Mesothelial cell of epicardium (in vitro differentiated cells): Measurements from ENCODE around the gene ANKS6. TPM values are rescaled to one million over a fixed set of nuclear protein-coding genes. Genes with fewer than 3 reads are reported as not detected.

Experiments
- DNase-seq, 2 experiments: peaks; one replicate each; pipeline ENCODE4 v3.0.0; 2021; ENCODE audit warnings: low spot score in 2 of 2; ENCODE audit not compliant: unreplicated experiment in 2 of 2
- H3K27ac Mint-ChIP-seq: 2 replicates; pipeline ENCODE4 v1.8.0; 2021; ENCODE audit warnings: mixed read lengths
- H3K27me3 Mint-ChIP-seq: 2 replicates; pipeline ENCODE4 v1.8.0; 2021; ENCODE audit warnings: low read depth, mixed read lengths
- H3K36me3 Mint-ChIP-seq: 2 replicates; pipeline ENCODE4 v1.8.0; 2021; ENCODE audit warnings: mixed read lengths
- H3K4me1 Mint-ChIP-seq: 2 replicates; pipeline ENCODE4 v1.8.0; 2021; ENCODE audit warnings: mixed read lengths
- H3K4me3 Mint-ChIP-seq: 2 replicates; pipeline ENCODE4 v1.8.0; 2021; ENCODE audit warnings: mild to moderate bottlenecking, moderate library complexity, mixed read lengths
- H3K9me3 Mint-ChIP-seq: 2 replicates; pipeline ENCODE4 v1.8.0; 2021; ENCODE audit warnings: mixed read lengths
- total RNA-seq: library from RNA; stranded (reverse); gene quantifications from 3 replicates; pipeline ENCODE4 v1.2.1, GENCODE V29; 2021
- TF ChIP-seq, protein P1 (sequence below): fragments of 200-600 bp; sonication (generic); IDR thresholded peaks from one replicate; pipeline ENCODE4 v1.5.0; 2021; ENCODE audit warnings: antibody characterized with exemption; ENCODE audit not compliant: unreplicated experiment

ANKS6 gene
- total RNA-seq, 1 donor from 2014 or later: 42.0 TPM

DNA sequence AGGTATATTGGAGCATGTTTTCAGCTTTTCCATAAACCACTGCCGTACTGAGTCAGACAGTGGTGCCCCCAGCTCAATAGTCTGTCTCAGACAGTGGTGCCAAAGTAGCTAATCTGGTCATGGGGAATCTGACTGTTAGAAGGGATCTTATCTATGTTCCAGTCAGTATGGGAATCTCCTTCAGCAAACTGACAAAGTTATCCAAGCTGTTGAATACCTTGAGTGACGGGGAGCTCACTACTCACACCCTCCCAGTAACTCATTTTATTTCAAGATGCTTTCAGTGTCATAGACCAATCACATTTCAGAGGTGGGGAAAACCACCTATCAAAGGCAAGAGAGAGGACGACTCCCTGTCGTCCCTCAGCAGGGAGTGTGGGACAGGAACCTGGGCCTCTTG is 18.7 kb downstream of the ANKS6 start:
- TF ChIP-seq, protein P1, sequence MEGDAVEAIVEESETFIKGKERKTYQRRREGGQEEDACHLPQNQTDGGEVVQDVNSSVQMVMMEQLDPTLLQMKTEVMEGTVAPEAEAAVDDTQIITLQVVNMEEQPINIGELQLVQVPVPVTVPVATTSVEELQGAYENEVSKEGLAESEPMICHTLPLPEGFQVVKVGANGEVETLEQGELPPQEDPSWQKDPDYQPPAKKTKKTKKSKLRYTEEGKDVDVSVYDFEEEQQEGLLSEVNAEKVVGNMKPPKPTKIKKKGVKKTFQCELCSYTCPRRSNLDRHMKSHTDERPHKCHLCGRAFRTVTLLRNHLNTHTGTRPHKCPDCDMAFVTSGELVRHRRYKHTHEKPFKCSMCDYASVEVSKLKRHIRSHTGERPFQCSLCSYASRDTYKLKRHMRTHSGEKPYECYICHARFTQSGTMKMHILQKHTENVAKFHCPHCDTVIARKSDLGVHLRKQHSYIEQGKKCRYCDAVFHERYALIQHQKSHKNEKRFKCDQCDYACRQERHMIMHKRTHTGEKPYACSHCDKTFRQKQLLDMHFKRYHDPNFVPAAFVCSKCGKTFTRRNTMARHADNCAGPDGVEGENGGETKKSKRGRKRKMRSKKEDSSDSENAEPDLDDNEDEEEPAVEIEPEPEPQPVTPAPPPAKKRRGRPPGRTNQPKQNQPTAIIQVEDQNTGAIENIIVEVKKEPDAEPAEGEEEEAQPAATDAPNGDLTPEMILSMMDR: no peak
- H3K27ac Mint-ChIP-seq: no peak overlapping the region
- no peak overlapping the region for H3K4me3 Mint-ChIP-seq
- H3K9me3 Mint-ChIP-seq: no peaks in the 10 kb centered on the region
- H3K27me3 Mint-ChIP-seq: no peaks in the 10 kb centered on the region
- no peak for DNase-seq
- peaks cover 30% of the 10 kb centered on the region for H3K36me3 Mint-ChIP-seq
- no peaks in the 10 kb centered on the region for H3K4me1 Mint-ChIP-seq

DNA sequence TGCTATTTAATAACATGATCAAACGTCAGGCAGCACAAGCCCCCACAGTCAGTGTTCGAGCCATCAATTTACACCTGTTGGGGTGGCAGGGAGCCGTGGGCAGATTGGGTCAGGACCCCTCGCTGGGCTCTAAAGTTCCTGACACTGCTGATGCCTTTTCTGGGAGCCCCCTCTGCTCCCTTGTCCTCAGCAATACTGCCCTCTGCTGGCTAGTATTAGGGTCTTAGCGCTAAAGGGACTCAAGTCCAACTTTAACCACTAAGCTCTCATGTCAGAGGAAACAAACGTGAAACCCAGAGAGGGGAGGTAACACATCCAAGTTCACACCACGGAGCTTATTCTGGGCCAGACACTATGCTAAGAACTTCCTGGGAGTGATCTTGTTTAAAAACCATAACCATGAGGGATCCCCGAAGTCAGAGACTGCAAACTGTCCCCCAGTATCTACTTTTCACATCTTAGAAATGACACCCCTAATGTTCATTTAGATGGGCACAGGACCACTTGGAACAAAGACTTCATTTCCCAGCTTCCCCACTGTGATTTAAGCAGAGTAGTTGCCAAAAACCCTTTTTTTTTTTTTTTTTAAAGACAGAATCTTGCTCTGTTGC is 20.4 kb downstream of the ANKS6 start:
- H3K27me3 Mint-ChIP-seq: no peaks in the 10 kb centered on the region
- TF ChIP-seq, protein P1: peak; percentile 62
- H3K9me3 Mint-ChIP-seq: no peaks in the 10 kb centered on the region
- peaks cover 29% of the 10 kb centered on the region for H3K36me3 Mint-ChIP-seq
- no peaks in the 10 kb centered on the region for H3K4me1 Mint-ChIP-seq
- no peak overlapping the region for H3K4me3 Mint-ChIP-seq
- DNase-seq: no peak
- H3K27ac Mint-ChIP-seq: no peak overlapping the region

DNA sequence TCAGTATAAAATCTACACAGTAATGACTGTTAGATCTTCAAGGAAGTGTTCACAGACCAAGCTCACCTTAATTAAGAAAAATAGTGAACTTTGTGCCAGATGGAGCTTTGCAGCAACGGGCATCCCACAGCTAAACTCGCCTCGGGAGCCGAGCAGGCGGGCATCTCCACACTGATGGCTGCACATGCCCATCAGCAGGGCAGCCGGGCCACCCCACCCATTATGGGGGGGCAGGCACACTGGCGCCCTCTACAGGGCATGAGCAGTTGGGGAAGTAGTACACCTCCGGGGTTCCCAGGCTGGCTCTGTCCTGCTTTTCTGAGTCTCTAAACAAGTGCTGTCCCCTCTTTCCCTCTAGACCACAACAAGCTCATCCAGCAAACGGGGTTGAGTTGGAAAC is 21.6 kb downstream of the ANKS6 start:
- Mint-ChIP-seq H3K27ac (no peak overlapping the region), H3K9me3 (no peaks in the 10 kb centered on the region), H3K27me3 (no peaks in the 10 kb centered on the region), H3K4me3 (no peak overlapping the region), H3K4me1 (no peaks in the 10 kb centered on the region), H3K36me3 (peaks cover 37% of the 10 kb centered on the region)
- no peak for DNase-seq
- TF ChIP-seq, protein P1: peak; percentile 18

DNA sequence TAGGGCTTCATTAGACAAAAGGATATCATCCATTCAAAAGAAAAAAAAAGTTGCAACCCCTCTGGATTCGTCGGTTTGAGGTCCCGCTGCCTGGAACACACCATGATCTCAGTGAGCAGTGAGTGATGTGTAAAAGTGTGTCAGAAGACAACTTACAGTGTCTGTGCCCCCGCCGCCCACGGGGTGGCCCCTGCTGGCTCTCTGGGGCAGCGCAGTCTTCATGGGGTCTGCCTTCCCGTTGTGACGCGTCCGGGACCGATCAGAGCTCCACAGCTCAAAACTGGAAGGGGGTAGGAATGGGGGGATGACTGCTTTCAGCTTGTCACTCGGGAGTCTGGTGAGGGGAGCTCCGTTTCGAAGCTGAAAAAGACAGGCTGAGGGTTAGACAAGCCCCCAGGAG is 22.6 kb downstream of the ANKS6 start:
- Mint-ChIP-seq H3K36me3 (peaks cover 41% of the 10 kb centered on the region), H3K27me3 (no peaks in the 10 kb centered on the region)

DNA sequence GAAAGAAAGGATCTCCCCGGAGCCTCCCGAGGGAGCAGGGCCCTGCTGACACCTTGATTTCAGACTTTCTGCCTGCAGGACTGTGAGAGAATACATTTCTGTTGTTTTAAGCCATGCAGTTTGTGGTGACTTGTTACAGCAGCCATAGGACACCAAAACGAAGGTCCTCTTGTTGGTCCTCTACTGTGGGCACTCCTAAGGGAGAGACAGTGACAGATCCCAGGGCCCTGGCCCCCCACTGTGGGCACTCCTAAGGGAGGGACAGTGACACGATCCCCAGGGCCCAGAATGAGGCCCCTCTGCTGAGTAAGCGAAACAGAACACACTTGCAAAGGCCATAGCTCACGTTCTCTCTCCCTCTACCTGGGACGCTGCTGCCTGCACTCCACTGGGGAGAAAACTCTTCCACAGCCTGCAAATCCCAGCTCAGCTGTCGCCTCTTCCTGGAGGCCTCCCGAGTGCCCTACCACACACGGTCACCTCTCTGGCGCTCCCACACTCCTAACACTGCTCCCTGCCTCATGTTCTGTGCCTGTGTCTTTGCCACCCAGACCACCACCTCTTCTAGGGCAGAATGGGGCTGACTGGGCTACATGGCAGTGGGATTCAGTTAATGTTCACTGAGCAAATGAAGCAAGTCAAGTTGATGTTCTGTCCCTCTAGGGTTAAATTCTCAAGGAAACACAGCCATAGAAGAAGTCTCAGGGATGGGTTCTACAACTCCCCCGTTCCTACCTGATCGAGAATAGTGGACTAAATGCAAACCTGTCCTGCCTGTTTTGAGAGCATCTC is 23.8 kb downstream of the ANKS6 start:
- Mint-ChIP-seq H3K4me3 (no peak overlapping the region), H3K27me3 (no peaks in the 10 kb centered on the region), H3K27ac (no peak overlapping the region), H3K36me3 (peaks cover 44% of the 10 kb centered on the region), H3K9me3 (no peaks in the 10 kb centered on the region), H3K4me1 (no peaks in the 10 kb centered on the region)
- TF ChIP-seq, protein P1: no peak
- no peak for DNase-seq

More for the DNA sequence above, 22.6 kb downstream of the ANKS6 start:
- TF ChIP-seq, protein P1: no peak
- H3K4me1 Mint-ChIP-seq: no peaks in the 10 kb centered on the region
- H3K27ac Mint-ChIP-seq: no peak overlapping the region
- H3K4me3 Mint-ChIP-seq: no peak overlapping the region
- DNase-seq: no peak
- no peaks in the 10 kb centered on the region for H3K9me3 Mint-ChIP-seq
